HS-27A (cell line): Measurements from ENCODE around the gene UQCR10.

Source experiments
- DNase-seq: peaks from one replicate; pipeline ENCODE4 v3.0.0-alpha.2; 2012; ENCODE audit warnings: low read depth, missing footprints

Gene UQCR10

GRCh38 chr22:29767171-29768051 lies at the start of gene UQCR10:
UQCR10 (plus strand) TSS chr22:29767369; CDS start chr22:29767399, 30 bp downstream.
- peak; percentile 84 for DNase-seq

GRCh38 chr22:29717789-29718188 lies 49.4 kb upstream of the UQCR10 start:
- no peak for DNase-seq

- DNase-seq: no peak
Measured at GRCh38 chr22:29718949-29719898, 47.9 kb upstream of the UQCR10 start.

GRCh38 chr22:29719899-29720645 lies 47.1 kb upstream of the UQCR10 start, which contains the start of gene CABP7:
CABP7 (plus strand) TSS chr22:29720003; CDS start chr22:29720425, 422 bp downstream.
- DNase-seq: no peak

- DNase-seq: no peak
Measured at GRCh38 chr22:29720811-29721323, 46.3 kb upstream of the UQCR10 start.

GRCh38 chr22:29722151-29722550 lies 45.0 kb upstream of the UQCR10 start:
- no peak for DNase-seq

- DNase-seq: no peak
Measured at GRCh38 chr22:29722587-29722986, 44.6 kb upstream of the UQCR10 start.

- DNase-seq: no peak
Measured at GRCh38 chr22:29723766-29724165, 43.4 kb upstream of the UQCR10 start.

- DNase-seq: no peak
Measured at GRCh38 chr22:29724843-29725242, 42.3 kb upstream of the UQCR10 start.

- DNase-seq: no peak
Measured at GRCh38 chr22:29726106-29726505, 41.1 kb upstream of the UQCR10 start.

- no peak for DNase-seq
Measured at GRCh38 chr22:29726512-29727130, 40.5 kb upstream of the UQCR10 start.

GRCh38 chr22:29727131-29727523 lies 40.0 kb upstream of the UQCR10 start:
- no peak for DNase-seq

- no peak for DNase-seq
Measured at GRCh38 chr22:29729161-29729560, 38.0 kb upstream of the UQCR10 start.

GRCh38 chr22:29731058-29731850 lies 35.9 kb upstream of the UQCR10 start:
- no peak for DNase-seq

- no peak for DNase-seq
Measured at GRCh38 chr22:29732883-29733282, 34.3 kb upstream of the UQCR10 start.

GRCh38 chr22:29733362-29734201 lies 33.6 kb upstream of the UQCR10 start:
- no peak for DNase-seq

GRCh38 chr22:29734406-29734805 lies 32.8 kb upstream of the UQCR10 start:
- DNase-seq: no peak

- DNase-seq: no peak
Measured at GRCh38 chr22:29734838-29735237, 32.3 kb upstream of the UQCR10 start.

GRCh38 chr22:29735416-29735815 lies 31.8 kb upstream of the UQCR10 start:
- no peak for DNase-seq
